ENCODE results near the gene CLCN2. TPM values are rescaled to one million over a fixed set of nuclear protein-coding genes. Genes with fewer than 3 reads are reported as not detected.

The CLCN2 gene
- total RNA-seq, 4 donors from 2014 or later, result 0.77 to 20.8 (median 7.3) TPM

- Histone ChIP-seq H3K9me3 (no peaks in the 10 kb centered on the region), H3K36me3 (no peaks in the 10 kb centered on the region), H3K27ac (no peak overlapping the region), H3K27me3 (no peaks in the 10 kb centered on the region), H3K4me3 (no peak overlapping the region), H3K4me1 (peaks cover 7 to 22% of the 10 kb centered on the region in 2 donors)
- TF ChIP-seq POLR2A (IDR thresholded peaks at IDR 0.05), result no peak
- TF ChIP-seq, protein P1, sequence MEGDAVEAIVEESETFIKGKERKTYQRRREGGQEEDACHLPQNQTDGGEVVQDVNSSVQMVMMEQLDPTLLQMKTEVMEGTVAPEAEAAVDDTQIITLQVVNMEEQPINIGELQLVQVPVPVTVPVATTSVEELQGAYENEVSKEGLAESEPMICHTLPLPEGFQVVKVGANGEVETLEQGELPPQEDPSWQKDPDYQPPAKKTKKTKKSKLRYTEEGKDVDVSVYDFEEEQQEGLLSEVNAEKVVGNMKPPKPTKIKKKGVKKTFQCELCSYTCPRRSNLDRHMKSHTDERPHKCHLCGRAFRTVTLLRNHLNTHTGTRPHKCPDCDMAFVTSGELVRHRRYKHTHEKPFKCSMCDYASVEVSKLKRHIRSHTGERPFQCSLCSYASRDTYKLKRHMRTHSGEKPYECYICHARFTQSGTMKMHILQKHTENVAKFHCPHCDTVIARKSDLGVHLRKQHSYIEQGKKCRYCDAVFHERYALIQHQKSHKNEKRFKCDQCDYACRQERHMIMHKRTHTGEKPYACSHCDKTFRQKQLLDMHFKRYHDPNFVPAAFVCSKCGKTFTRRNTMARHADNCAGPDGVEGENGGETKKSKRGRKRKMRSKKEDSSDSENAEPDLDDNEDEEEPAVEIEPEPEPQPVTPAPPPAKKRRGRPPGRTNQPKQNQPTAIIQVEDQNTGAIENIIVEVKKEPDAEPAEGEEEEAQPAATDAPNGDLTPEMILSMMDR (IDR thresholded peaks at IDR 0.05), result no peak
- no peak for DNase-seq
- intact Hi-C loops (cut with DNase I; ENCODE audit: low total_unique reads), result no loop called here
Observed at GRCh38 chr3:184359610-184360009, 1.8 kb downstream of the CLCN2 start.

GRCh38 chr3:184358921-184359350 lies 2.5 kb downstream of the CLCN2 start:
- Histone ChIP-seq H3K27ac (no peak overlapping the region), H3K36me3 (no peaks in the 10 kb centered on the region), H3K4me3 (no peak overlapping the region), H3K4me1 (peaks cover 7 to 15% of the 10 kb centered on the region in 2 donors), H3K9me3 (no peaks in the 10 kb centered on the region), H3K27me3 (no peaks in the 10 kb centered on the region)
- DNase-seq, result no peak
- TF ChIP-seq POLR2A (IDR thresholded peaks at IDR 0.05), result no peak
- TF ChIP-seq, protein P1 (IDR thresholded peaks at IDR 0.05), result no peak
- intact Hi-C loops (cut with DNase I; ENCODE audit: low total_unique reads), result no loop called here

DNA sequence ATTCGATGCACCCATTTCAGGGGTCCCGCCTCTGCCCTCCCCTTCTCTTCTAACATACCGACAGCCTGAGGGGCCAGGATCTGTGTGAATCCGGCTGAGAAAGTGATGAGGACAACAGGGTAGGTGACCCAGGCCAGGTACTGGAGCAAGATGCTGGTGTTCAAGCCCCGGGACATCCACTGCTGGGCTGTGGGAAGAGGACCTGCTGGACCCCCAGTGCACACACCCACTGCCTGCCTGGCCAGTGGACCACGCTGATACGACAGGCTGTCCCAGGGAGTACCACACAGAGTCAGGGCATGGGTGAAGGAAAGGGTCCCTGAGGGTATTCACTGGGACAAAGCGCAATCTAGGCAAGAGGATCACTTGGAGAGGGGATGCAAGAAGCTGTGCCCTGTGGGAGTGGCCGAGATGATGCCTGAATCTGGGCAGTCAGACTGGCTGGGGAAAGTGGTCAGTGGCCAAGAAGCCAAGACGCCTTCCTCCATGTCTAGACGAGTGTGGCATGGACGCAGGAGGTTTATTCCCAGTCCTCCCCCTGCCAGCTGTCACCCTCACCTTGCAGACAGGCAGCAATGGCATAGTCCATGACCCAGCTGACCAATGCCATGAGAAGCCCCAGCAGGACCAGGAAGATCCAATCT lies 3.2 kb downstream of the CLCN2 start:
- DNase-seq, result no peak
- intact Hi-C loops (cut with DNase I; ENCODE audit: low total_unique reads), result no loop called here
- TF ChIP-seq POLR2A (IDR thresholded peaks at IDR 0.05), result no peak
- TF ChIP-seq, protein P1 (IDR thresholded peaks at IDR 0.05), result no peak
- Histone ChIP-seq H3K27me3 (no peaks in the 10 kb centered on the region), H3K36me3 (no peaks in the 10 kb centered on the region), H3K27ac (no peak overlapping the region), H3K4me1 (peaks cover 7 to 10% of the 10 kb centered on the region in 2 donors), H3K9me3 (no peaks in the 10 kb centered on the region), H3K4me3 (no peak overlapping the region)

DNA sequence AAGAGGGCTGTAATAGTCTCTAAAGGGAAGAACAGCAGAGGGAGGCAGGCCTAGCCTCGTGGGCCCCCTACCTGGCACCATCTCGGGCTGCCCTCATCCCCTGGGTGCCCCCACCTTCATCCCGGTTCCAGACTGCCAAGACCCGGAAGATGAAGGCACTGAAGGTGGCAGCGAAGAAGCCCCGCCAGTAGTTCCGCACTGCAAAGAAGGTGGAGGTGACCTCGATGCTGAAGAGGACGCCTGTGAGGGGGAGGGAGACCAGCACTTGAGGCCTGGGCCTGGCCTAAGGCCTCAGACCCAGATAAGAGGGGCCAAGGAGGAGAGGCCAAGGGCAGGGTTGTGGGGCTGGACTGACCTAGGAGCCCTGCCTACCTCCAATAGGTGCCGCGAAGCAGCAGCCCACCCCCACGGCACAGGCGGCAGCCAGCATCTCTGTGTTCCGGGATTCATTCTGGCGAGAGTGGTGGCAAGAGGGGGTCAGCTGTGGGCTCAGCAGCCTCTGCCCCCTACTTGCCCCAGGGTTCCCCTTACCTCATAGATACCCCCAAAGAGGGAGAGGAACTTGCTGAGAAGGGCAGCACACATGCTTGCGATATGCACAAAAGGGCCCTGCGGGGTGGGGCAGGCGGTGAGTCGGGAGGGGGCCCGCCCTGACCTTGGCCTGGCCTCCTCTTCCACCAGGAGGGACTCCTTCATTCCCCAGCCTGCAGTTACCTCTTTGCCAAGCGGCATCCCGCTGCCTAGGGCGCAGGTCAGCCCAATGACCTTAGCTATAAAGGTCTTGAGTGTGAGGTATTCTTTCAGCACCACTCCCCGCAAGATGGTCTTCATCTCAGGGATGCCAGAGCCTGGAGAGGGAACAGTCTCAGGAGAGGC lies 3.9 kb downstream of the CLCN2 start:
- H3K4me3 ChIP-seq, result no peak overlapping the region
- H3K27ac ChIP-seq, result no peak overlapping the region
- no peaks in the 10 kb centered on the region for H3K36me3 ChIP-seq
- no peaks in the 10 kb centered on the region for H3K27me3 ChIP-seq
- no peaks in the 10 kb centered on the region for H3K9me3 ChIP-seq
- intact Hi-C loops (cut with DNase I; ENCODE audit: low total_unique reads), result no loop called here
- no peak for DNase-seq
- TF ChIP-seq POLR2A (IDR thresholded peaks at IDR 0.05), result no peak
- TF ChIP-seq, protein P1 (IDR thresholded peaks at IDR 0.05), result no peak
- H3K4me1 ChIP-seq, result peaks cover 7 to 10% of the 10 kb centered on the region in 2 donors
